Esophagus (tissue), 2 donors: ENCODE measurements around the gene MFN2. TPM values are rescaled to one million over a fixed set of nuclear protein-coding genes. Genes with fewer than 3 reads are reported as not detected.

Source experiments
- H3K27ac ChIP-seq, 2 donors: one replicate each; pipeline ENCODE4 v1.5.1; 2013; ENCODE audit warnings: low read depth in 2 of 2, mild to moderate bottlenecking in 2 of 2, inconsistent platforms in 1 of 2, low read length in 1 of 2, moderate library complexity in 1 of 2
- H3K27me3 ChIP-seq, 2 donors: one replicate each; pipeline ENCODE4 v1.6.1; 2013; ENCODE audit warnings: low read length in 2 of 2, control low read depth in 1 of 2, mild to moderate bottlenecking in 1 of 2; ENCODE audit not compliant: insufficient read depth in 2 of 2, control insufficient read depth in 1 of 2
- H3K36me3 ChIP-seq, 2 donors: one replicate each; pipeline ENCODE4 v1.6.1; 2013; ENCODE audit warnings: low read length in 1 of 2; ENCODE audit not compliant: control insufficient read depth in 2 of 2, insufficient read depth in 2 of 2
- H3K4me1 ChIP-seq, 2 donors: one replicate each; pipeline ENCODE4 v1.6.1; 2013; ENCODE audit warnings: low read length in 1 of 2; ENCODE audit not compliant: control insufficient read depth in 2 of 2, insufficient read depth in 2 of 2
- H3K4me3 ChIP-seq, 2 donors: one replicate each; pipeline ENCODE4 v1.5.1; 2013; ENCODE audit warnings: low read length in 2 of 2, mild to moderate bottlenecking in 2 of 2, low read depth in 1 of 2, moderate library complexity in 1 of 2
- H3K9me3 ChIP-seq, 2 donors: one replicate each; pipeline ENCODE4 v1.6.1; 2013; ENCODE audit warnings: mild to moderate bottlenecking in 2 of 2, low read depth in 1 of 2, low read length in 1 of 2, moderate library complexity in 1 of 2; ENCODE audit not compliant: control insufficient read depth in 2 of 2, insufficient read depth in 1 of 2
- WGBS, 2 donors: extraction: QIAGEN DNeasy Blood & Tissue Kit; methylation state at CpG; one replicate each; pipeline ENCODE4 v1.1.7; 2013; 5-methylcytosine and 5-hydroxymethylcytosine counted together
- polyA plus RNA-seq, 2 donors: library from polyadenylated mRNA; stranded (reverse); fragments of 200-250 nt; gene quantifications; one replicate each; pipeline ENCODE4 v1.2.3, GENCODE V29; 2013
- donor health status: healthy with polysubstance abuse.
- donor health status: Bipolar disorder and iron deficiency.

Gene MFN2
- polyA plus RNA-seq, 2 donors, result 31.8 to 50.7 TPM

DNA sequence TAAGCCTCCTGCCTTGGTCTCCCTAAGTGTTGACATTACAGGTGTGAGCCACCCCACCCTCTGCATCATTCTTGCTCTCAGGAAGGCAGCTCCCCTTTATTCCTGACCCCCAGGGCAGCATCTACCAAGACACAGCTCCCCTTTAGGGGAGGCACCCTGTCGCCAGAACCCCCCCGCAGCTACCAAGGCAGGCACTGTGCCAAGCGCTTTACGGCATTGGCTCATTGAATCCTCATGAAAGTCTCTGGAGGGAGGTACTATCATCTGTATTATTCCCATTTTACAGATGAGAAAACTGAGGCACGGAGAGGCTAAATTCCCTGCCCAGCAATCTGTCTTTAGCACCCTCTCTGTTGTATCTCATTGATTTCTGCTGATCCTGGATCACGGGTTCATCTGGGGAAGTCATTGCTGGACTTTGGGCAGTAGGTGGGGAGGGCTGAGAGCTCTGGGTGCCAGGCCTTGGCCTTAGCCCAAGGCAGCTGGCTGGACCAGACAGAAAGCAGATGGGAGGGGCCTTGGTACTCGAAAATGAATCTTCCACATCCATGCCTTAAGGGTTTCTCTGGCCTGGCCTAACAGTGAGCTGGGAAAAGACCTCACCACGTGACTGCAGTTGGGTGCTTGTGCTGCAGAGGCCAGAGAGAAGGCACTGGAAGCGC, 39.9 kb upstream of the MFN2 start:
- Histone ChIP-seq H3K27ac (no peak overlapping the region), H3K4me3 (no peak overlapping the region), H3K36me3 (peaks cover 0 to 5% of the 10 kb centered on the region in 2 donors), H3K9me3 (no peaks in the 10 kb centered on the region), H3K4me1 (peaks cover 0 to 4% of the 10 kb centered on the region in 2 donors), H3K27me3 (no peaks in the 10 kb centered on the region)
- 72 to 74% methylated on average over 9 of the region's 9 CpGs for WGBS, 2 donors

DNA sequence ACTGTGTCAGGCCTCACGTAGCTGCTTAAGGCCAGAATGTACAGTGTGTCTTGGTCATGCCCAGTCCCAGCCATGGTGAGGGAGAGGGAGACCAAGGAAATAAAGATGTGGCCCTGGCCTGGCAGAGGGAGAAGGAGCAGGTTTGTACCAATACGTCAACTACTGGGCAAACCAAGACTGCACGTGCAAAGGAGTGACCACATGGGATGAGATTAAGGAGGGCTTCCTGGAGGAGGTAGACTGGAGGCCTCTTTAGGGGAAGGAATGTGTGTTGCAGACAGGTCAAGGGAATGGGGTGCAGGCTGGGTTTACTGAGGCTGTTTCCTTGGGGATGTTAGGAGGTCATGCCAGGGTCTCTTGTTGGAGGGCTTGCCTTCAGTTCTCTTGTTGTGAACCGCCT, 38.0 kb upstream of the MFN2 start:
- no peaks in the 10 kb centered on the region for H3K27me3 ChIP-seq
- H3K4me3 ChIP-seq, result no peak overlapping the region
- H3K9me3 ChIP-seq, result no peaks in the 10 kb centered on the region
- H3K27ac ChIP-seq, result no peak overlapping the region
- H3K36me3 ChIP-seq, result peaks cover 0 to 5% of the 10 kb centered on the region in 2 donors
- WGBS, 2 donors, result 94 to 95% methylated on average over 4 of the region's 4 CpGs
- peaks cover 0 to 4% of the 10 kb centered on the region in 2 donors for H3K4me1 ChIP-seq

DNA sequence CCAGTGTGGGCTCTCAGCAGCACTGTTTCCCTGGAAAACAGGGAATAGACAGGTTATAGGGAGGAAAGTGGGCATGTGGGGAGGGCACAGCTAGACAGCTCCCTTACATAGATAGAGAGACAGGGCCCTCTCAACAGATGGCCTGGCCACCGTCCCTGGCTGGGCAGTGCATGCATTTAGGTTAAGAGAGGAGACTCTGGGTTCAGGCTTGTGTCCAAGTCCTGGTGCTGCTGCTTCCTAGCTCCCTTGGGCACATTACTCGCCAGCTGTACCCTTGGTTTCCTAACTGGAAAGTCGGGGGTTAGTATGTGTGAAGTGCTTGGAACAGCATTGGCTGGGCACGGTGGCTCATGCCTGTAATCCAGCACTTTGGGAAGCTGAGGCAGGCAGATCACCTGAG, 36.6 kb upstream of the MFN2 start:
- whole genome bisulfite sequencing, 2 donors, result 82 to 88% methylated on average over 4 of the region's 4 CpGs
- H3K36me3 ChIP-seq, result peaks cover 0 to 5% of the 10 kb centered on the region in 2 donors
- H3K4me3 ChIP-seq, result no peak overlapping the region
- H3K27me3 ChIP-seq, result no peaks in the 10 kb centered on the region
- no peak overlapping the region for H3K27ac ChIP-seq
- H3K9me3 ChIP-seq, result no peaks in the 10 kb centered on the region
- peaks cover 0 to 2% of the 10 kb centered on the region in 2 donors for H3K4me1 ChIP-seq

DNA sequence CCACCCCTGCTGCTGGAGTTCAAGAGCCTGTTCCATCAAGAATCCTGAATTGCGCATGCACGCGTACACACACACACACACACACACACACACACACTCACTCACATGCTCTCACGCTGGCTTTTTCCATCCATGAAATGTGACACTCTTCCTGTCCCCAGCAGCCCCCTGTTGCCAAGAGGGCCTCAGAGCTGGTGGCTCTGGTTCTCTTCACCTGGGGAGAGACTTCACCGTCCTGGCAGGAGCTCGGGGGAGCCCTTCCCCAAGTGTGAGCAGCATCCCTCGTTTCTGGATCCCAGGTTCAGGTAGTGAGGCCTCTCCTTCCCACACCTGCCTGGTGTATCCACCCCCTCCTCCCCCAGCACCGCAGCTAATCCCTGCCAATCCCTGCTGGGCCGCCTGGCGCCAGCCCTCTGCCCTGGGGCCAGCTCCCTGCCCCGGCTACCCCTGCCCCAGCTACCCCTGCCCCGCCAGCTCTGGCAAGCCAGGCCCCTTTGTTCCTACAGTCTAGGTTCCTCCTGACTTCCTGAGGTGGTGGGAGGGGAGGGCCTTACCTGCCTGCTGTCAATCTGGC, 35.8 kb upstream of the MFN2 start:
- Histone ChIP-seq H3K36me3 (peaks cover 0 to 5% of the 10 kb centered on the region in 2 donors), H3K27ac (no peak overlapping the region)
- 65 to 66% methylated on average over 12 of the region's 12 CpGs for WGBS, 2 donors

DNA sequence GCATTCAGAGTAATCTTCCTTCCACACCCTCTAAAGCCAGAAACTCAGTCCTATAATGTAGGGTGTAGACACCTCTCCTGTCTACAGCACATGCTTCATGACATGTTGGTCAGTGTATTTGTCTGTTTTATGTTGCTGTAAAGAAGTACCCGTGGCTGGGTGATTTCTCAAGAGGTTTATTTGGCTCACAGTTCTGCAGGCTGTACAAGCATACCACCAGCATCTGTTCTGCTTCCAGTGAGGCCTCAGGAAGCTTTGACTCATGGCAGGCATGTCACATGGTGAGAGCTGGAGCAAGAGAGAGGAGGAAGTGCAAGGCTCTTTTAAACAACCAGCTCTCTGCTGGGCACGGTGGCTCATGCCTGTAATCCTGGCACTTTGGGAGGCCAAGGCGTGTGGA, 33.6 kb upstream of the MFN2 start:
- Histone ChIP-seq H3K27ac (no peak overlapping the region), H3K27me3 (no peaks in the 10 kb centered on the region), H3K9me3 (no peaks in the 10 kb centered on the region), H3K4me1 (no peaks in the 10 kb centered on the region), H3K4me3 (no peak overlapping the region), H3K36me3 (peaks cover 0 to 11% of the 10 kb centered on the region in 2 donors)
- 80 to 88% methylated on average over 3 of the region's 3 CpGs for WGBS, 2 donors

More for the DNA sequence above, 35.8 kb upstream of the MFN2 start:
- no peak overlapping the region for H3K4me3 ChIP-seq
- no peaks in the 10 kb centered on the region for H3K9me3 ChIP-seq
- peaks cover 0 to 2% of the 10 kb centered on the region in 2 donors for H3K4me1 ChIP-seq
- H3K27me3 ChIP-seq, result no peaks in the 10 kb centered on the region

DNA sequence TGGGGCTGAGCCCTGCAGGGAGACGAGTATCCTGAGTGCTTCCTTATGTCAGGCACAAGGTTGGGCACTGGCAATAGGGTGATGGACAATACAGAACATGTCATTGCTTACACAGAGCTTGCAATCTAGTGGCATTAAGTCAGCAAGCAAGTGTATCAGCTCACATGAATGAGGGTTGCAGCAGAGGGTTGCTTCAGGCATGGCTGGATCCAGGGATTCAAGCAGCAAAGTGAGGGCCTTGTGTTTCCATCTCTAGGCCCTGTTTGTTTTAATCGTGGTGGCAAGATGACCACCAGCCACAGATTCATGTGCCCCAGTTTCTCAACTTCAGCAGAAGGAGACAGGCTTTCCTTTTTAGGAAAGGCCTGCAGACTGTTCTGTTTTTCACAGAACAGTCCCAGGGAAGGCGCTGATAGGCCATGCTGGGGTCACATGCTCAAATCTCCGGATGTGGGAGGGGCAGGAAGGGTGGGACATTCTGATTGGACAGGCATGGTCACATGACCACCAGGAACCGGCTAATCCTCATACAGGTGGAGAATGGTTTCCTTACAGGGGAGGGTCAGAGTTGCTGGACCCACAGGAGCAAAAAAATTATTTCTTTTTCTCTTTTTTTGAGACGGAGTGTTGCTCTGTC, 31.3 kb upstream of the MFN2 start:
- 91 to 92% methylated on average over 6 of the region's 6 CpGs for WGBS, 2 donors
- H3K4me3 ChIP-seq, result no peak overlapping the region
- H3K27me3 ChIP-seq, result no peaks in the 10 kb centered on the region
- H3K9me3 ChIP-seq, result no peaks in the 10 kb centered on the region
- no peak overlapping the region for H3K27ac ChIP-seq
- H3K4me1 ChIP-seq, result no peaks in the 10 kb centered on the region
- H3K36me3 ChIP-seq, result peaks cover 0 to 18% of the 10 kb centered on the region in 2 donors

DNA sequence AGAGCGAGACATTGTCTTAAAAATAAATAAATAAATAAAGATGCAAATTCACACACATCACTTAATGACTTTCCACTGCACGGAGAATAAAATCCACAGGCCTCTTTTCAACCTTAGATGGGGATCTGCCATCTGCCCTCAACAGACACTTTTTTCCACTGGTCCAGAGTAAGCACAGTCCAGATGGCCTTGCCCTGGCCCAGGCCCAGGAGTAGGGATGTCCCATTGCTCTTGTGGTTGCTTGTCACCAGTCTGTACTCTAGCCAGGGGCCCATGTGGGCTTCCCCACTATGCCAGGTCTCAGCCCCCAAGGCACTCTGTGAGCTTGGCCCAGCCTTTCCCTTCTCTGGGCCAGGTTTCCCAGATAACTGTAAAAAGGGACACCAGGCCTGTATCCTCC, 28.3 kb upstream of the MFN2 start:
- Histone ChIP-seq H3K4me3 (no peak overlapping the region), H3K4me1 (no peaks in the 10 kb centered on the region), H3K9me3 (peaks cover 0 to under 1% of the 10 kb centered on the region in 2 donors), H3K27ac (no peak overlapping the region), H3K36me3 (peaks cover 0 to 23% of the 10 kb centered on the region in 2 donors), H3K27me3 (no peaks in the 10 kb centered on the region)
- WGBS, 2 donors, result 94 to 95% methylated on average over 2 of the region's 2 CpGs

DNA sequence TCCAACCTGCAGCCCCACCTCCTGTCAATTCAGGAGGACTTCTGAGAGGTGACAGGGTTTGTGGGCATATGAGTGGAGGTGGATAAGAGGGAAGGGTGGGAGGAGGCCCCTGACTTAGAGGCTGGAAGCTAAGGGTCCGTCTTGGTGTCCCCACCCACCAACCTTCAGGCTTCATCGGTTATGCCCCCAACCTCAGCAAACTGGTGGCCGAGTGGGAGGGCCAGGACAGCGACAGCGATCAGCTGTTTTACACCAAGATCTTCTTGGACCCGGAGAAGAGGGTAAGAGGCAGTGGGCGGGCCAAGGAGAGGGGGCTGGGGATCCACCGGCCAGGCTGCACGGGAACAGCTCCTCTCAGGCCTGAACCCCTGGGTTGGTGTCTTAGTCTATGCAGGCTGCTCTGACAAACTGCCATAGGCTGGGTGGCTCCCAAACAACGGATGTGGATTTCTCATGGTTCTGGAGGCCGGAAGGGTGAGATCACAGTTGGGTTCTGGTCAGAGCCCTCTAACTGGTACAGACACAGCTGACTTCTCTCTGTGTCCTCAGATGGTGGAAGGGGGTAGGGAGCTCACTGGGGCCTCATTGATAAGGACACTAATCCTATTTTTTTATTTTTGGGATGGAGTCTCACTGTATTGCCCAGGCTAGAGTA, 27.7 kb upstream of the MFN2 start:
- H3K4me1 ChIP-seq, result no peaks in the 10 kb centered on the region
- WGBS, 2 donors, result 85 to 87% methylated on average over 11 of the region's 11 CpGs
- peaks cover 0 to 27% of the 10 kb centered on the region in 2 donors for H3K36me3 ChIP-seq

DNA sequence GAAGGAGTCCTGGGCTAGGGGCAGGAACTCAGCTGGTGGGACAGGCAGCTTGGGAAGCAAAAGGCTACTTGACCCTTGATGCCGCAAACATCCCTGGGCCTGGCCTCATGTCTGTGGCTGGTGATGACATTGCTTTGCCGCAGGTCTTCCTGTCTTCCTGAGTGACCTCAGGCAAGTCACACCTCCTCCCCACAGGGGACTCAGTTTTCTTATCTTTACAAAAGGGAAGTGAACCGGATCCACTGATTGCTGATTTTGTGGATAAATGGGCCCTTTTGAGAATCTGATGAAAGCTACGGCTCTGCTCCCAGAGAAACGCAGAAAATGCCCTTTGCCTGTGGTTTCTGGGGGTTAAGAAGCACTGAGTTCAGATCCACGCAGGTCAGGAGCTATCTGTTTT, 25.0 kb upstream of the MFN2 start:
- WGBS, 2 donors, result 86 to 92% methylated on average over 6 of the region's 6 CpGs
- H3K4me1 ChIP-seq, result no peaks in the 10 kb centered on the region
- no peak overlapping the region for H3K27ac ChIP-seq
- H3K9me3 ChIP-seq, result peaks cover 0 to 3% of the 10 kb centered on the region in 2 donors
- H3K27me3 ChIP-seq, result no peaks in the 10 kb centered on the region
- H3K36me3 ChIP-seq, result peaks cover 0 to 34% of the 10 kb centered on the region in 2 donors
- H3K4me3 ChIP-seq, result no peak overlapping the region

More for the DNA sequence above, 27.7 kb upstream of the MFN2 start:
- H3K27ac ChIP-seq, result no peak overlapping the region
- no peak overlapping the region for H3K4me3 ChIP-seq
- peaks cover 0 to 3% of the 10 kb centered on the region in 2 donors for H3K9me3 ChIP-seq
- no peaks in the 10 kb centered on the region for H3K27me3 ChIP-seq
